A549 (cell line): ENCODE results near the gene SLC9C2.

ENCODE experiments used
- BHLHE40 ChIP-seq: IDR thresholded peaks from 2 replicates; pipeline ENCODE4 v1.6.1; 2012; ENCODE audit warnings: low read depth, low read length, inconsistent platforms
- CEBPB ChIP-seq, 2 experiments: fragments of >200 bp in 1 of 2; sonication (Bioruptor Twin) in 1 of 2; formaldehyde crosslinking in 1 of 2; IDR thresholded peaks; 2 replicates each; pipeline ENCODE4 v1.6.1; 2012 to 2016
- CTCF ChIP-seq: fragments of >200 bp; sonication (Bioruptor Twin); formaldehyde crosslinking; IDR thresholded peaks from 3 replicates; pipeline ENCODE4 v1.5.1; 2016
- EP300 ChIP-seq, 2 experiments: fragments of >200 bp; sonication (Bioruptor Twin); formaldehyde crosslinking; IDR thresholded peaks; 2 replicates in 1 of 2; 3 replicates in 1 of 2; pipeline ENCODE4 v1.6.1; 2016 to 2017
- GATA3 ChIP-seq: IDR thresholded peaks from 2 replicates; pipeline ENCODE4 v1.6.1; 2012; ENCODE audit warnings: borderline replicate concordance
- HOXA7 ChIP-seq: fragments of 250-450 bp; sonication (Bioruptor Pico); IDR thresholded peaks from 2 replicates; pipeline ENCODE4 v1.5.0; 2020; ENCODE audit warnings: mild to moderate bottlenecking, moderate library complexity
- MAZ ChIP-seq: fragments of 150-350 bp; IDR thresholded peaks from 2 replicates; pipeline ENCODE4 v1.6.1; 2014; ENCODE audit warnings: antibody characterized with exemption, low read depth, low read length, borderline replicate concordance
- REST ChIP-seq: fragments of 200-600 bp; sonication (generic); IDR thresholded peaks from 2 replicates; pipeline ENCODE4 v1.6.1; 2016; ENCODE audit warnings: antibody characterized with exemption, mild to moderate bottlenecking, moderate library complexity
- USF2 ChIP-seq: fragments of 450-650 bp; IDR thresholded peaks from 2 replicates; pipeline ENCODE4 v1.6.1; 2014; ENCODE audit warnings: antibody characterized with exemption
- TF ChIP-seq, protein P1 (sequence below): IDR thresholded peaks from 2 replicates; pipeline ENCODE4 v1.6.1; 2012

DNA sequence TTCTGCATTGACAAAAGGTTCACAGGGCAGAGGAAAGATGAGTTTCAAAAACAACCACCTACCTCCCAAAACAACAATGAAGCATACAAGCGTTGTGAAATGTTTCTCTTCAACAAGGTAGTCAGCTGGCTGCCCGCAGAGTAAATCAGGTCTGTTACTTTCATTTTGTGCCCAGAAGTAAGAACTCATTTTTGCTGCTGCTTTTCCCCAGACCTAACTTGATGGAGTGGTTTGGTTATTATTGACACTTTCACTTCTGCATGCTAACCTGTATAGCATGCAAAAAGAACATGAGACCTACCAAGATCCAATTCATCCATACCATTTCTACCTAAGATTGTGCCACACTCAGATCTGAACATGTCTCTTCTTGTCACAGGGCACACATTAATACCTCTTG lies 1.3 kb downstream of the SLC9C2 start:
- TF ChIP-seq BHLHE40 (no peak), REST (no peak), CTCF (no peak), USF2 (no peak), EP300 (IDR thresholded peaks at IDR 0.05) (no peak), MAZ (no peak), CEBPB (IDR thresholded peaks at IDR 0.05) (no peak), GATA3 (no peak), HOXA7 (no peak)
- TF ChIP-seq, protein P1, sequence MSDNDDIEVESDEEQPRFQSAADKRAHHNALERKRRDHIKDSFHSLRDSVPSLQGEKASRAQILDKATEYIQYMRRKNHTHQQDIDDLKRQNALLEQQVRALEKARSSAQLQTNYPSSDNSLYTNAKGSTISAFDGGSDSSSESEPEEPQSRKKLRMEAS: no peak
